Fibroblast of lung (primary cell): Measurements from ENCODE around the gene ADAMTS10.

Experiments used
- EZH2 ChIP-seq: IDR thresholded peaks from 2 replicates; pipeline ENCODE4 v1.5.1; 2012; ENCODE audit warnings: low read length, control low read depth, mild to moderate bottlenecking; ENCODE audit errors: missing control alignments
- TF ChIP-seq, protein P1 (sequence below), 2 donors: IDR thresholded peaks in 1 of 2; conservative IDR thresholded peaks in 1 of 2; 1 replicate in 1 of 2; 2 replicates in 1 of 2; pipeline ENCODE4 v1.5.1; 2011 to 2012; ENCODE audit warnings: low read length in 2 of 2, control low read depth in 1 of 2, inconsistent platforms in 1 of 2, low read depth in 1 of 2, mild to moderate bottlenecking in 1 of 2

DNA sequence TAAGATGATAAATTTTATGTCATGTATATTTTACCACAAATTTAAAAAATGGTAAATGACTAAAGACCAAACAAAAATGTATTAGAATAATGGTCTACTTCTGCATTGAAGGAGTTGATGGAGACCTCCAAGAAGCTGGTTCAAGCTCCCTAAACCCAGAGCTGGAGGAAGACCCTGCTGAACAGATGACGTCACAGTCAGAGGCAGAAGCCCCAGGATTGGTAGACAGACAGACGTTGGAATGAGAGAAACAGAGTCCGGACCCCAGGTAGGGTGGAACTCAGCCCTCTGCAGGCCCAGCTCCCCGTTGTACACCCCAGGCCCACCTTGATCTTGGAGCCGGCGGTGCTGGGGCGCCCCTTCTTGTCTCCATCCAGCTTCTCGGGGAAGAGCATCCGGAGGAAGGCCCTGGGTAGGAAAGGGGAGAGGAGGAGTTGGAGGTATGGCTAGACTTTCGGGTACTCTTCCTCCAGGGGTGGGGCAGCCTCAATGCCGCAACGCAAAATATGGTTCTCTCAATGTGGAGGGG, 70.8 kb downstream of the ADAMTS10 start:
- TF ChIP-seq, protein P1, sequence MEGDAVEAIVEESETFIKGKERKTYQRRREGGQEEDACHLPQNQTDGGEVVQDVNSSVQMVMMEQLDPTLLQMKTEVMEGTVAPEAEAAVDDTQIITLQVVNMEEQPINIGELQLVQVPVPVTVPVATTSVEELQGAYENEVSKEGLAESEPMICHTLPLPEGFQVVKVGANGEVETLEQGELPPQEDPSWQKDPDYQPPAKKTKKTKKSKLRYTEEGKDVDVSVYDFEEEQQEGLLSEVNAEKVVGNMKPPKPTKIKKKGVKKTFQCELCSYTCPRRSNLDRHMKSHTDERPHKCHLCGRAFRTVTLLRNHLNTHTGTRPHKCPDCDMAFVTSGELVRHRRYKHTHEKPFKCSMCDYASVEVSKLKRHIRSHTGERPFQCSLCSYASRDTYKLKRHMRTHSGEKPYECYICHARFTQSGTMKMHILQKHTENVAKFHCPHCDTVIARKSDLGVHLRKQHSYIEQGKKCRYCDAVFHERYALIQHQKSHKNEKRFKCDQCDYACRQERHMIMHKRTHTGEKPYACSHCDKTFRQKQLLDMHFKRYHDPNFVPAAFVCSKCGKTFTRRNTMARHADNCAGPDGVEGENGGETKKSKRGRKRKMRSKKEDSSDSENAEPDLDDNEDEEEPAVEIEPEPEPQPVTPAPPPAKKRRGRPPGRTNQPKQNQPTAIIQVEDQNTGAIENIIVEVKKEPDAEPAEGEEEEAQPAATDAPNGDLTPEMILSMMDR (conservative IDR thresholded peaks at IDR 0.05 in 1 of 2, IDR thresholded peaks at IDR 0.05 in 1 of 2; ENCODE audit: low read depth in 1 of 2, low read length in 2 of 2): no peak
- no peak for TF ChIP-seq EZH2
